Measurements from ENCODE around the gene KCNK17. TPM values are rescaled to one million over a fixed set of nuclear protein-coding genes. Genes with fewer than 3 reads are reported as not detected.

Gene KCNK17
- total RNA-seq, 1 experiment from 2014 or later: not detected

DNA sequence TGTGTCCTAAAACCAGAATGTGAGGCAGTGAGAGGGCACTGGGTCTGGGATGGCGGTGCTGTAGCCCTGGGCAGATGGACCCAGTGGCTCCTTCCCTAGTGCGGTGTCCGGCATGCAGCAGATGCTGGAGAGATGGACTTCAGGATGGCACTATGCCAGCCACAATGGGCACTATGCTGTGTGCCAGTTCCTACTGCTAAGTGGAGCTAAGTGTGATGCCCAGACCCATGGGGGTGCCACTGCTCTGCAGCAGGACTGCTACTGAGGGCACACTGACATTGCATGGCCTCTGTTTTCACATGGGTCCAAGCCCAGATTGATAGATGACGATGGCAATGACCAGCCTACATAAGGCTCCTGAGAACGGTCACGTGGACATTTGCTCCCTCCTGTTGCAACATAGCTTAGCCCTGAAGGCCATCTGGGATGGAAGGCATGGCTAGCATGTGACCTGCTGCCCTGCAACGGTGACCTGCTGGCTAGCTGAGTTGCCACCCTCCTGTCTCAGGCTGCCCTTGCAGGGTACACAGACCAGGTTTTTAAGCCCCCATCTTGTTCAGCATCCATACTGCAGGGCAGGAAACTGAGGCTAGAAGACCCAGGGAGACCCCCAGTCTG is 39.6 kb upstream of the KCNK17 start:
- intact Hi-C loops (cut with micrococcal nuclease; ENCODE audit: unreplicated experiment): no loop called here
- Histone ChIP-seq H3K4me1 (ENCODE audit: control insufficient read depth, insufficient read depth, low read length) (no peaks in the 10 kb centered on the region), H3K4me3 (ENCODE audit: low read depth in 2 of 2, low read length in 2 of 2) (no peak overlapping the region), H3K27me3 (ENCODE audit: control insufficient read depth, insufficient read depth, low read length) (no peaks in the 10 kb centered on the region), H3K27ac (ENCODE audit: low read length) (no peak overlapping the region), H3K36me3 (ENCODE audit: control insufficient read depth, insufficient read depth, low read length) (no peaks in the 10 kb centered on the region), H3K9me3 (ENCODE audit: control insufficient read depth, insufficient read depth, low read depth, low read length) (no peaks in the 10 kb centered on the region)
- CTCF ChIA-PET: interaction anchor here (0.6 kb wide), 1 partner anchor 836 kb away, joined by 3 read pairs; no protein-coding TSS in a partner anchor
- ATAC-seq: no peak
- BruUV-seq (replicated peaks): no TSS peak
- in situ Hi-C loops (cut with HindIII; ENCODE audit: low pct_unique_long_range_greater_than_20kb, low sequenced_read_pairs): no loop called here
- POLR2A ChIA-PET: no interaction called here
- no peak for TF ChIP-seq SIN3A (IDR thresholded peaks at IDR 0.05; ENCODE audit: borderline replicate concordance, insufficient read depth, low read depth, low read length)
- no peak for TF ChIP-seq POLR2AphosphoS5 (IDR thresholded peaks at IDR 0.05; ENCODE audit: low read depth, low read length)
- no peak for TF ChIP-seq CTCF (IDR thresholded peaks at IDR 0.05)
- no peak for TF ChIP-seq TCF7L2 (IDR thresholded peaks at IDR 0.05; ENCODE audit: low read depth, low read length)
- TF ChIP-seq, protein P1, sequence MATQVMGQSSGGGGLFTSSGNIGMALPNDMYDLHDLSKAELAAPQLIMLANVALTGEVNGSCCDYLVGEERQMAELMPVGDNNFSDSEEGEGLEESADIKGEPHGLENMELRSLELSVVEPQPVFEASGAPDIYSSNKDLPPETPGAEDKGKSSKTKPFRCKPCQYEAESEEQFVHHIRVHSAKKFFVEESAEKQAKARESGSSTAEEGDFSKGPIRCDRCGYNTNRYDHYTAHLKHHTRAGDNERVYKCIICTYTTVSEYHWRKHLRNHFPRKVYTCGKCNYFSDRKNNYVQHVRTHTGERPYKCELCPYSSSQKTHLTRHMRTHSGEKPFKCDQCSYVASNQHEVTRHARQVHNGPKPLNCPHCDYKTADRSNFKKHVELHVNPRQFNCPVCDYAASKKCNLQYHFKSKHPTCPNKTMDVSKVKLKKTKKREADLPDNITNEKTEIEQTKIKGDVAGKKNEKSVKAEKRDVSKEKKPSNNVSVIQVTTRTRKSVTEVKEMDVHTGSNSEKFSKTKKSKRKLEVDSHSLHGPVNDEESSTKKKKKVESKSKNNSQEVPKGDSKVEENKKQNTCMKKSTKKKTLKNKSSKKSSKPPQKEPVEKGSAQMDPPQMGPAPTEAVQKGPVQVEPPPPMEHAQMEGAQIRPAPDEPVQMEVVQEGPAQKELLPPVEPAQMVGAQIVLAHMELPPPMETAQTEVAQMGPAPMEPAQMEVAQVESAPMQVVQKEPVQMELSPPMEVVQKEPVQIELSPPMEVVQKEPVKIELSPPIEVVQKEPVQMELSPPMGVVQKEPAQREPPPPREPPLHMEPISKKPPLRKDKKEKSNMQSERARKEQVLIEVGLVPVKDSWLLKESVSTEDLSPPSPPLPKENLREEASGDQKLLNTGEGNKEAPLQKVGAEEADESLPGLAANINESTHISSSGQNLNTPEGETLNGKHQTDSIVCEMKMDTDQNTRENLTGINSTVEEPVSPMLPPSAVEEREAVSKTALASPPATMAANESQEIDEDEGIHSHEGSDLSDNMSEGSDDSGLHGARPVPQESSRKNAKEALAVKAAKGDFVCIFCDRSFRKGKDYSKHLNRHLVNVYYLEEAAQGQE (IDR thresholded peaks at IDR 0.05; ENCODE audit: insufficient read depth in 1 of 2, low read depth in 2 of 2, low read length in 1 of 2): no peak
- DNase-seq (ENCODE audit: low read depth, low spot score): no peak

DNA sequence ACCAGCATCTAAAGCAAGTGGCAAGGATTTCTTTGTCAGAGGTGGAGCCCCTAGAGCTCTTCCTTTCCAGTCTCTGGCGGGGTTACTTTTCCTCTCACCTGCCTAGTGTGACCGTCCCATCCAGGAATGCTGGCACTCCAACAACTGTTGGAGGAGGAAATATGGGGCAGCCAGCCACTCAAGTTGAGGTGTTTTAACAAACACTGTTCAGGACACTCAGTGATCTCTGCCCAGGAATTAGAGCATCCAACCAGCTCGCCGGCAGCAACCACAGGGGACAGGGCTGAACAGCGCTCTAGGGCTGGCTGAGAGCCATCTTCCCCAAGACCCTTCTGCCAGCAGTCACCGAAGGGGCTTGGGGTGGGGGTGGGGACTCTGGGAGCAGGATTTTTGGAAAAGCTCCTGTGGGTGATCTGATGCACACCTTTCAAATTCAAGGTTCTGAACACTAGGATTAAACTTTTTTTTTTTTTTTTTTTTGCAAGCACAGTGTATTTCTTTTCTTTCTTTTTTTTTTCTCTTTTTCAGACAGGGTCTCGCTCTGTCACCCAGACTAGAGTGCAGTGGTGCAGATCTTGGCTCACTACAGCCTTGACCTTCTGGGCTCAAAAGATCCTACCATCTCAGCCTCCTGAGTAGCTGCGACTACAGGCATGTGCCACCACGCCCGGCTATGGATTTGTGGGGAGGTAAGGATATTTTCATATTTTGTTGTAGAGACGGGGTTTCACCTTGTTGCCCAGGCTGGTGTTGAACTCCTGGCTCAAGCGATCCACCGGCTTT is 36.7 kb upstream of the KCNK17 start:
- TF ChIP-seq TCF7L2 (IDR thresholded peaks at IDR 0.05; ENCODE audit: low read depth, low read length) (no peak), SIN3A (IDR thresholded peaks at IDR 0.05; ENCODE audit: borderline replicate concordance, insufficient read depth, low read depth, low read length) (no peak), CTCF (IDR thresholded peaks at IDR 0.05) (no peak), POLR2AphosphoS5 (IDR thresholded peaks at IDR 0.05; ENCODE audit: low read depth, low read length) (no peak)
- TF ChIP-seq, protein P1 (IDR thresholded peaks at IDR 0.05; ENCODE audit: insufficient read depth in 1 of 2, low read depth in 2 of 2, low read length in 1 of 2): no peak
- CTCF ChIA-PET: interaction anchor here (0.7 kb wide), 1 partner anchor 29 kb away, joined by 11 read pairs; no protein-coding TSS in a partner anchor
- in situ Hi-C loops (cut with HindIII; ENCODE audit: low pct_unique_long_range_greater_than_20kb, low sequenced_read_pairs): no loop called here

More for the DNA sequence above, 36.7 kb upstream of the KCNK17 start:
- H3K4me1 ChIP-seq (ENCODE audit: control insufficient read depth, insufficient read depth, low read length): no peaks in the 10 kb centered on the region
- H3K27ac ChIP-seq (ENCODE audit: low read length): no peak overlapping the region
- intact Hi-C loops (cut with micrococcal nuclease; ENCODE audit: unreplicated experiment): no loop called here
- no peaks in the 10 kb centered on the region for H3K36me3 ChIP-seq (ENCODE audit: control insufficient read depth, insufficient read depth, low read length)
- ATAC-seq: no peak
- BruUV-seq (replicated peaks): no TSS peak
- DNase-seq (ENCODE audit: low read depth, low spot score): no peak
- H3K4me3 ChIP-seq (ENCODE audit: low read depth in 2 of 2, low read length in 2 of 2): no peak overlapping the region
- H3K27me3 ChIP-seq (ENCODE audit: control insufficient read depth, insufficient read depth, low read length): no peaks in the 10 kb centered on the region
- H3K9me3 ChIP-seq (ENCODE audit: control insufficient read depth, insufficient read depth, low read depth, low read length): no peaks in the 10 kb centered on the region
- POLR2A ChIA-PET: interaction anchor here (0.6 kb wide), 2 partner anchors 35 to 120 kb away, joined by 3 to 4 read pairs; no protein-coding TSS in a partner anchor

Measured in Panc1 (cell line).